HG02840 (cell line): ENCODE data around the gene C2CD4D.

Source experiments
- ATAC-seq: cut with Tn5 transposase; IDR thresholded peaks from one replicate; pipeline ENCODE4 v1.9.1; 2021; ENCODE audit warnings: mild to moderate bottlenecking, moderate library complexity, moderate number of reproducible peaks; ENCODE audit not compliant: unreplicated experiment, low FRiP score

Gene C2CD4D

DNA sequence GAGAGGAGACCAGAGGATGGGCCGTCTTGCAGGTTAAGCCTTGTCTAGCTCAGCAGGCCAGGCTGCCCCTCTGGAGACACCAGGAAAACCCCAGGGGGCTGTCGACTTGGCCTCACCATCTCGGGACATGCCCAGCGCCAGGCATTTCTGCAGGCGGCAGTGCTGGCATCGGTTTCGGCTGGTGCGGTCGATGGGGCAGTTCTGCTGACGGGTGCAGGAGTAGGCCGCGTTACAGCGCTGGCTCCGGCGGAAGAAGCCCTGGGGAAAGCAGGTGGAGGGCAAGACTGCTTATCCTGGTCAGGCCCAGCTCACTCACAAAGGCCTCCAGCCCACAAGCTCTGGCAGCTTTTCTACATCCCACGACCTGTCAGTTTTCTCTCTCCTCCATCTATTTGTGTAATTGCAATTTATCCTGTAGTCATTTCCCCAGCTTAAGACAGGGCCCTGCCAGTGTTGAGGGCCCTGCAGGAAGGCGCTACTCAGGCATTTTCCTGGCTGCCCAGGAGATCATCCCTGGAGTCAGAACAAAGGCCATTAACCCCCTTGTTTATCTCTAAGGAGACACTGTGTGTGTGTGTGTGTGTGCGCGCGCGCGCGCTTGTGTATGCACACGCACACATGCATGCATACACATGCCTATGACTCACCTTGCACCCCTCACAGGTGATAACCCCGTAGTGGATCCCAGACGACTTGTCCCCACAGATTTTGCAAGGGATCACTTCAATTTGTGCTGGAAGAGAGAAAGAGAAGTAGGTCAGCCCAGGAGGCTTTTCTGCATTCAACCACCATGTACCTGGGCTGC, 22.9 kb downstream of the C2CD4D start:
- no peak for ATAC-seq

DNA sequence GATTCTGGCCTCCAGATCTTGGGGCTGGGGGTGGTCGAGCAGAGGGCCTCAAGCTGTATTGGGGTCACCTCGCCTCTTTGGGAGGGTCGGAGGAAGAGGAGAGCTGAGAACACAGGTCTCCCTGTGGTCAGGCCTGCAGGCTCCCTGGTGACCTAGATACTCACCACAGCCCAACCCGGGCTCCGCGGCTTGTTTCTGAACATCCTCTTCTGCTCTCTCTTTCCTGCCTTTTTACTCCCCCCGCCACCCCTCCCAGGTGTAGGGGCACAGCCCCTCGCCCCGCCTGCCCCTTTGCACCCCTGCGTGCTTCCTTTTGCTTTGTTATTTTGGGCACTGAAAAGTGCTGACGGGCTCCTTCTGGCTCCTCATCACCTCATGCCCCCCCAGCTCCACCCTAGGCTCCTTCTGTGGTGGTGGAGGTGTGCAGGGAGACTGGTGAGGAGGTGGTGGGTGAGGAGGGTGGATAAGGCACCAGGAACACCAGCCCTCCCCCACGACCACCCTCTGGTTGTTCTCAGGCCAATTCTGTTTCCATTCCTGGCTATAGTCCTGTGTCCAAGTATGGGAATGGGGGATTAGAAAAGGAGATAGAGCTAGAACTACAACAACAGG, 23.8 kb downstream of the C2CD4D start:
- no peak for ATAC-seq

DNA sequence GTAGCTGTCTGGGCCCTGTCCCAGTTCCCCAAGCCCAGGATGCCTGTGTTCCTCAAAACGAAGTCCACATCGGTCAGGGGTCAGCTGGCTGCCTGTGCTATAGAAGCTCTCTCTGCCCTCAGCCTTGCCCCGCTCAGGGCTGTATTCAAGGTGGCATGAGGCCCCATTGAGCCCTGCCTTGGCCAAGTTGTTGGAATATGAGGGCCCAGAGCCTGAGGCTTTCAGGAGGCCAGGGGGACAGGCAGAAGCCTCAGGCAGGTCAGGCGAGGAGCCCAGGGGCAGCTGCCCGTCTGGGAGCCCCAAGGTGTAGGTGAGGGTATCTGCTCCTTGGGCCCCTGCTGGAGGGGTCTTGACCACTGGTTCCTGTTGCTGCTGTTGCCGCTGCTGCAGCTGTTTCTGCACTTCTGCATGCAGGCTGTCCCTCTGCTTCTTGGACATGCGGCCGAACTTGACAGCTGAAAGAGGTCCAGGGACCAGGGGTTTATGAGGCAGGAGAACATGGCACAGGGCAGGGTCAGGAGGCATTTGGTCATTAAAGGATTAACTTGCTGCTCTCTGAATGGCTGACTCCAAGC, 24.6 kb downstream of the C2CD4D start:
- no peak for ATAC-seq

DNA sequence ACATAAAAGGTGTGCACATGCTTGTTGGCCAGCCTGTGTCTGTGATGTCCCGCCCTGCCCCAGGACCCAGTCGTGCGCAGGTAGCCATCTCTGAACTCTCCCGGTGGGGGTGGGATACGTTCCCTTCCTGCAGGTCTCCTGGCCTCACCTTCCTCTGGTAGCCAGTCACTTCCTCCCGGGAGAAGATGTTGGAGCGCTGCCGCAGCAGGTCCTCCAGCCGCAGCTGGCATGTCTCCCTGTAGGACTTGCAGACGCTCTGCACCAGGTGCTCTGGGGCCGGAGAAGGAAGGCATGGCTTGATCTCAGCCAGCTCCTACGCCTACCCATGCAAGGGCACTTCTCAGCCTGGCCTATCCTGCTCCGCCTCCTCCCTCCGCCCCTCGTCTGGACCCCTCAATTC, 25.2 kb downstream of the C2CD4D start:
- no peak for ATAC-seq

DNA sequence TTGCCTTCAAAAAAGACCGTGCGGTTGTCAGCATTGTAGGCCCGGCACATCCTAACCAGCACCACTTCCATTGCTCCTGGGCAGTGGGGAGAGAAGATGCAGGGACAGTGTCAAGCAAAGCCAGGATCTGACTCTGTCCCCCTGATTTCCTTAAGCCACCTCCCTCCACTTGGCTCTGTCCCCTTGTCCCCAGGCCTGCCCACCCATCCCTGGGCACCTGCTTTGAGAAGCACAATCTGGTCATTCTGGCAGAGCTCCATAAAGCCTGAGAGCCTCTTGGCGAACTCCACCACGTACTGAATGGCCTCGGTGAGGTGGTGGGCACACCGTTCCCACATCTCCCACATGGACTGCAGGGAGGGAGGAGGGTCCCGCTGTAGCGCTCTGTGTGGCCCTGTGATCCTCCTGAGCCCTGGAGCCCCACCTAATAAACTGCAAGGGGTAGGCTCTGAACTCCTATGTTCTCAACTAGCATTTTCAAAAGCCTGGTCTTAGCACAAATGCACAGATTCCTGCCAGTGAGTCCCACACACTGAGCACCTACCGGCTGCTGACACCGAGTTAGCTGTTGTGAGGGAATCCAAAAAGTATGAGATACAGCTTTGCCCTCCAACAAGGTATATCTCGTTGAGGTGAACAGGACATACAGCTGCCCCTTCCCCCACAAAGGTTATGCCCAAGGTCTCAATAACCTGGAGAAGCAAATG, 26.2 kb downstream of the C2CD4D start:
- no peak for ATAC-seq

DNA sequence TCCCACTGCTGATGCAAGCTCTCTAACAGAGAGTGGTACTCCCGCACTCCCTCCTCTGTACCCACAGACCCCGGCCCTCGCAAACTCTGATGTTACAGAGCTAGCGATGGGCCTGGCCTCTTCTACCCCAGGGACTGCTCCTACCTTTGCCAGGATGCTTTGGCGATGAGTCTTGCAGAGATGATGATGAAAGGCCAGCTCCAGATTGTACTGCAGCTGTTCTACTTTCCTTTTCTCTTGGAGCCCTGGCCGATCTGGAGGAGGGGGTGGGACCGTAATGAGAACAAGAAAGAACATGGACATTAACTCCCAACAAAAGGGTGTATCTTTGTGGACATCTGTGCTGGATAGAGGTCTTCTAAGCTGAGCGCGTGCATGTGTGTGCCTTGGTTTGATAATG, 28.4 kb downstream of the C2CD4D start:
- ATAC-seq = no peak

DNA sequence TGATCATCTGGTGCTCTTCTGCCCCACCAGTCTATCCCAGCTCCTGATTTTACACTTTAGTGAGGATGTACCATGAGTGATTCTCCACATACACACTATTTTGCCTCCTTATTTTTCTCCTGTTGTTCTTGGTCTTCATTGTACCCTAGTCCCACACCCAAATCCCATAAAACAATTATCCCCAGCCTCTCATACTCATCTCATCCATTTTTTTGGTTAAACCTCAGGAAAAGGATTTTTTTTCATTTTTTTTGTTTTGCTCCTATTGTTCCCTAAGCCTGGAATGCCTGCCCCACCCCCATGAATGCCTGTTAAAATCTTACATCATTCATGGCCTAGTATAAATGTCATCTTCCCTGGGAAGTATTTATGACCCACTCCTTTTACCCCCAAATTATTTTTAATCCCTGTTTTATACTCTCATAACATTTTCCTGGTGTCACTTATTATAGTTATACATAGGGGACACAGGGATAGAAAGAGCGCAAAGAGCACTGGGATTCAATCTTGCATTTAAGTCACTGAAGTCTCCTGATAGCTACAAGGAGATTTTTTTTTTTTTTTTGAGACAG, 29.5 kb downstream of the C2CD4D start:
- ATAC-seq = no peak

DNA sequence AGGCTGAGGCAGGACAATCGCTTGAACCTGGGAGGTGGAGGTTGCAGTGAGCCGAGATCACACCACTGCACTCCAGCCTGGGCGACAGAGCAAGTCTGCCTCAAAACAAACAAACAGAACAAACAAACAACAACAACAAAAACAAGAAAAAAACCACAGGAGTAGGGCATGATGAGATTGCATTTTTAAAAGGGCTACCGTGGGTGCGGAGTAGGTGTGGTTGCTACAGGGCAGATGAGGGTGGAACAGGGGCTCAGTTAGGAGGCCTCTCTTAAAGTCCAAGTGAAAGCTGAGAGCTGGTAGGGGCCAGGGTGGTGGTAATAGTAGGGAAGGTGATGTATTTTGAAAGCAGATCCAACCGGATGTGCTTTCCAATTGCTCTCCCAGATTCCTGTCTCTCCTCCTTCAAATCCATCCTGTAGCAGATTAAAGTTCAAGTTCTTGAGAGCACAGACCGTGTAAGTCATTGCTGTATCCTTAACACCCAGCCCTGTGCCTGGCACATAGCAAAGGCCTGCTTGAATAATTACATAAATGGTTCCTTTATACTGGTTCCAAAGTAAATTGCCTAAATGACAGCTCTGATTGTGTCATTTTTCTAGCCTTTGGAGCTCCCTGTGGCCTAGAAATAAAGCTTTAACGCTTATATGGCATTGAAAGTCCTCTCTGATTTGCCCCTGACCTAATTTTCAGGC, 30.2 kb downstream of the C2CD4D start:
- no peak for ATAC-seq

DNA sequence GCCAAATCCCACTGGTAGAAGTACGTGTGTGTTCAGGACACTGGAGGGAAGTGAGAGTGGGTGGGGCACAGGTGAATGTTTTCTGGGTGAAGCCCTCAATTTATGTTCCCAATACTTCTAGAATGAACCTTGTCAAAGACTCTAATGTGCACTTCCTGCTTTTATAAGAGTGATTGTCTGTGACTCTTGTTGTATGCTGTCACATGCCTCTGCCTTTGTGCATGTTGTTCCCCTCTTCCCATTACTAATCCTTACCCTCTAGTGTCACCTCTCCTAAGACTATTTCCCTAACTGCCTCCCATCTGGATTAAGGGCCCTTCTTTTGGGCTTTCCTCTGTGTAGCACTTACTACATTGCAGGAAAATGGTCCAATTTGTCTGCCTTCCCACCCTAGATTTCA, 31.9 kb downstream of the C2CD4D start:
- ATAC-seq = no peak

DNA sequence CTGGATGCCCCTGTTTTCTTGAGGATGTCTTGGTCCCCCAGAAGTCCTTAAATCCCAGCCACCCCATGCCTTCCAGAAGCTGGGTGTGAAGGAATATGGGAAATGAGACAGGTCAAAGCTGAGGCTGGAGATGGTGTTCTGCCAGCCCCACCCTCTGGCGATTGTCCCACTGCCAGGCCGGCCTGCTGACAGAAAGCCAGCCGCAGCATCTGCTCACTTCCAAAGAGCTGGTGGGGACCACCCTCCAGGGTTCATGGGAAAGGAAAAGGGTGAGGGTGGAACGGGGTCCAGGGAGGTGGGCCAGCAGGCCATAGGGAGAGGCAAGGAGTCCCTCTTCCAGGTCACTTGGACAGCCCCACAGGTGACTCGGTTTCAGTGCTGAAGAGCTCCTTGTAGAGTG, 32.5 kb downstream of the C2CD4D start:
- ATAC-seq = no peak

DNA sequence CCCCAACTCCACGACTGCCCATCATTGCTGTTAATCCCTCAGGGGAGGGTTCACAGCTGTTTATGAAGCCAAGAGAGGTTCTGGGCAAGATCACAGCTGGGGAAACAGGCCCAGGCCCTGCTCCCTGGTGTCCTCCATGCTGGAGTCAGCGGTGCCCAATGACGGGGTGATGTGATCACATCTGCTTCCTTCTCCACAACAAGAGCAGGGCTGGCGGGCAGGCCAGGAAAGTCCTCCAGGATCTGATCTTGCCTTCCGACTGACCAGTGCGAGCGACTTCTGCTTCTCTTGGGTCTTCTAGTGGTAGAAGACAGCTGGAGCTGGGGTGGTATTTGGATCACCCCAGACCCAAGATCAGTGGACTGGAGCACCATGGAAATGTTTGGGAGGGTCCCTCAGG, 33.5 kb downstream of the C2CD4D start:
- ATAC-seq = no peak

DNA sequence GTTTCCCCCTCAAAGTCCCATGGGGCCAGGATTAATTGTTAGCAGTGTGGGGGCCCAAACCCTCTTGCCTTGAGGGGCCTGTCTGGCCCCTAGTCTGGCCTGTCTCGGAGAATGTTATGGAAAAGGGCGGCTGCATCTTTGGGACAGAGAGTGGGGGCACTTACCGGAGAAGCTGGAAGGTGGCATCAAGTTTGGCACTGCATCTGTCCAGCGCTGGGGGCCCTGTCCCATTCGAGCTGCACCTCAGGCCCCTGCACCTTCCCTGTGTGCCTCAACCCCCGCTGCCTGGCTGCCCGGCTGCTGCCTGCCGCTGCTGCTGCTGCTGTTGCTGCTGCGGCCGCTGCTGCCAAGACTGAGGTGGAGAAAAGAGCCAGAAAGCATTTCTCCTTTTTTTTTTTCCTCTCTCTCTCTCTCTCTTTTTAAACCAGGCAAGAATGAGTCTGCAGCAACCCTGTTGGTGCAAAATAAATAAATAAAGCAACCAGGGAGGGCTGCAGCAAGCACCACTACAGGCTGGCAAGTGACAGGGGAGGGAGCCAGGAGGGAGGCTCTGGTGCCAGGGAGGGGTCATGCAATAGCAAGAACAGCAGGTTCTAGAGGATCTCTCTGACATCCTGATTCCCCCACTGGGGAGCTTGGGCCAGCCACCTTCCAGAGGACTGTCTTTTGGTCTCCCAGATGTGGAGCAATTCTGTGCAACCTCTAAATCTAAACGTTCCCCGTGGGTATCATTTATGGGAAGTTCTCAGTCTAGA, 34.4 kb downstream of the C2CD4D start, which contains the start of gene LINGO4:
Gene LINGO4 (minus strand): TSS at position 354 of the 755 bp plus-strand sequence. CDS start 2,715 bp downstream, outside the sequence.
- ATAC-seq = no peak

DNA sequence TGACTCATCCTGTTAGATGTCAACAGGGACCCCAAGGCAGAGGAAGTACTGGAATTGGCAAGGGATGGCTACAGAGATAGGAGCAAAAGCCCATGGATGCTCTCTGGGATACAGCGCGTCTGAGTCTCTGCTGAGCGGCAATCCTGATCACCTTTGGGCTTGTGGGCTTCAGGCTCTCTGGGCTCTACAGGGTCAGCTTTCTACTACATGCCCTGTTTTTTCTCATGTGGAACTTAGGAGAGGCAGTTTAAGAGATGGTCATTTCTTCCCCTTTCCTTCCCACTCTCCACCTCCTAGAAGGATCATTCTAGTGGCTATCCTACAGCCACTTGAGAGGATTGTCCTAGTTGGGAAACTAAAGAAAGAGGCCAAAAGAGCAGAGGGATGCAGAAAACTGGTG, 35.7 kb downstream of the C2CD4D start:
- ATAC-seq = no peak

DNA sequence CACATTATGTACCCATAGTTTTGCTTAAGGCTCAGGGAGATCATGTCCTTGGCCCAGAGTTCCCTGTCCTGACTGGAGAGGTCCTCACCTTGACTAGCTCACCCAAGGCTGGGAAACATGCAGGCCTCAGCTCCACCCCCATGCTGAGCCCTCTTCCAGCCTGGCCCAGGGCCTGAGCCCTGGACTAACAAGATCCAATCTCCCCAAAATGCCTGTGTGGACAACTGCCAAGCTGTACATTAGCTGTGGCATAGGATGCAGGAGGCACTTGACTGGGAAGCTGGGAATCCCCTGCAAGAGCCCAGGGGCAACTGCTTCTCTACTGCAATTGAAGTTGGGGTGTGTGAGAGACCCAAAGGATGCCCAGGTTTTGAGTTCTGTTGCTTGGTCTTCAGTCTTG, 36.5 kb downstream of the C2CD4D start:
- ATAC-seq = no peak

DNA sequence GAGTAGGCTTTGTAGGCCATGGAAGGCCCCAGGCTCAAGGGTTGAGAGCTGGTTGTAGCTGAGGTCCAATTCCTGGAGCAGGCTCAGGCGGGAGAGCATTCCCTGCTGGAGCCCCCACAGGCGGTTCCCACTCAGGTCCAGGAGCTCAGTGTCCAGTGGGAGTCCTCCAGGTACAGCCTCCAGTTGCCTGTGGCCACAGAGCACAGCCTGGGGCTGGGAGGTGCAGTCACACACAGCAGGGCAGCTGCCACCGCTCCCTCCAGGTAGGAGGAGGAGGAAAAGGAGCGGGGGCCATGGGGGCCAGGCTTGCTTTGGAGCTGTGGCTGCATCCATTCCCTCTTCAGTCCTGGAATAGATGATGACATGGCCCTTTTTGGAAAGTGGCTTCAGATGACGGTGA, 37.2 kb downstream of the C2CD4D start:
- ATAC-seq = no peak

DNA sequence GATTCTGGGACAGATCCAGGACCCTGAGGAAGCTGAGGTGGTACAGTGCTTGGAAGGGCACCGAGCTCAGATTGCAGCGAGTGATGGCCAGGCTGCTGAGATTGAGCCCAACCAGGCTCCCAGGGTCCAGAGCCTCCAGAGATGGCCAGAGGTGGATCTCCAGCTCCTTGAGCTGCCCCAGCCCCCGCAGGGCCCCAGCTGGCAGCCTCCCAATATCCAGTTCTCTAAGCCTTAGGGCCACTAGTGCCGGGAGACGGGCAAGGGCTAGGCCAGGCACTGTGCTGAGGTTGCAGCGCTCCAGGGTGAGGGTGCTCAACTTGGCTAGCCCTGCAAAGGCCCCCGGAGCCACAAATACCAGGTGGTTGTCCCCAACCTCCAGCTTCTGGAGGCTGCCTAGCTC, 37.8 kb downstream of the C2CD4D start:
- ATAC-seq = no peak

DNA sequence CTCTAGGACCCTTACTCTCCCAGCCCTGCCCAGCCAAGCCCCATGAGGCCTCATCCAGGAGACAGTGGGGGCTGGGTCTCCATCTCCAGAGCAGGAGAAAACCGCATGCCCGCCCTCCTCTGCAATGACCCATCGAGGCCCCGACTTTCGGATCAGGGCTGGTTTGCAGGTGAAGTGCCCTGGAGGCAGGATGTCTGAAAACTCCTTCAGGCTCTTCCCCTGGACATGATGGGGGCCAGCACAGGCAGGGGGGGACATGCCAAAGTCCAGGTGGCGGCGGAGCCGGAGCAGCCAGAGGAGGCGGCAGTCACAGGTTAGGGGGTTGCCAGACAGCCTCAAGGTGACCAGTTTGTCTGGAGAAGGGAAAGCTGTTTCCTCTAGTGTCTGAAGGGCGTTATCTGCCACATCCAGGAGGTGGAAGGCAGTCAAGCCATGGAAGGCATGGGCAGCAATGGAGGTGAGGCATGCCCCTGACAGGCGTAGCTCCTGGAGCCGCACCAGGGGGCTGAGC, 38.3 kb downstream of the C2CD4D start:
- no peak for ATAC-seq

DNA sequence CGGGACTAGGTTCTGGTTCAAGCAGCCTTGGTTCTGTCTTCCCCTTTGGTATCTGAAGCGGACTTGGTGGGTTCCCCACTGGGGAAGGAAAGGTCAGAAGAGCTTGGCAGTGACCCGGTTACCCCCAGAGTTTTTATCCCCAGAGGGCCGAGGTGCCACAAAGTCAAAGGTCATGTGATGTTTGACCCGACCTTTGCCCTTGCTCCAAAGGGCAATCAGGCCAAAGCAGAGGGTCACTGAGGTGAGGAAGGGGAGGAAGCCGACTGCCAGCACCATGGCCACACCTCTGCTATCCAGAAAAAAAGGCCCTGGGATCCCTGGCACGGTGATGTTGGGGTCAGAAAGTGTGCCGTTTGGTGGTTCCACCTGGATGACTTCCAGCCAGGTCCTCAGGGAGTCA, 38.8 kb downstream of the C2CD4D start:
- no peak for ATAC-seq
